ENCODE data around the gene DR1.

Gene DR1

DNA sequence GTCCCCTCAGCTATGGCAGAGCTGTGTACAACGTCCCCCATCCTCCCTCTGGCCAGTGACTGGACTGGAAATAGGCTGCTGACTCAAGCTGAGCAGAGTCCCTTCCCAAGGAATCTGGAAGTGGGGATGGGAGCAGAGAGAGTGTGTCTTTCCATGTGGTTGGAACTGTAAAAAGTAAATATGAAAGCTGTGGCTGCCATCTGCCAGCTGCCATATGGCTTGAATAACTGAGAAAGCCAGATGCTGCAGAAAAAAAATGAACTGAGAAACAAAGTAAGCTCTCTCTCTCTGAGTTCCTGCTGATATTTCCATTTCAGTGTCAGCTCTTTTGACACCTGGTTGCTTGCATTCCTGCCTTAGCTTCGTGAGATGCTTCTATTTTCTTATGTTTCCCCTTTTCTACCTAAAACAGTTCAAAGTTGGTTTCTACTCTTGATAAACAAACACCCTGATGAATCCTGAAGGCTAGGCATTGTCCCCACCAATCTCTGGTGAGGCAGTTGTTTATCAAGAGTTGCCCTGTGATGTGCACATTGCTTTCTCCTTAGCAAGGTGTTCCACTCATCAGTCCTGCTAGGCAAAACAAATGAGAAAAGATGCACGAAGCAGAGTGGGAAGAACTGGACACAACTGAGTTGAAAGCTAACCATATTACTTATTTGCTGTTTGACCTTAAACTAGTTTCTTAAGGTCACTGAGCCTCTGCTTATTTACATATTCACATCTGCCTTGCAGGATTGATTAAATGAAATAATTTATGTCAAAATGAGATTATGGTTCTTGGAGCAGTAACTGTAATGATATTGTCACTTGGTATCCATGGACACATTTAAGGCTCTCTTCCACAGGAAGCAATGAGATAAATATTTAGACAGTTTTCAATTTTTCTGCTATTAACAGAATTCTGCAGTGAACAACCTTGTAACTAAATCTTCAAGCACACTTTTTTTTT lies 16.6 kb upstream of the DR1 start:
- Mint-ChIP-seq H3K4me1 (ENCODE audit: low read depth) (no peaks in the 10 kb centered on the region), H3K27ac (no peak overlapping the region), H3K9me3 (no peaks in the 10 kb centered on the region), H3K27me3 (ENCODE audit: low read depth) (no peaks in the 10 kb centered on the region), H3K36me3 (ENCODE audit: low read depth) (peaks cover 5% of the 10 kb centered on the region), H3K4me3 (no peak overlapping the region)

DNA sequence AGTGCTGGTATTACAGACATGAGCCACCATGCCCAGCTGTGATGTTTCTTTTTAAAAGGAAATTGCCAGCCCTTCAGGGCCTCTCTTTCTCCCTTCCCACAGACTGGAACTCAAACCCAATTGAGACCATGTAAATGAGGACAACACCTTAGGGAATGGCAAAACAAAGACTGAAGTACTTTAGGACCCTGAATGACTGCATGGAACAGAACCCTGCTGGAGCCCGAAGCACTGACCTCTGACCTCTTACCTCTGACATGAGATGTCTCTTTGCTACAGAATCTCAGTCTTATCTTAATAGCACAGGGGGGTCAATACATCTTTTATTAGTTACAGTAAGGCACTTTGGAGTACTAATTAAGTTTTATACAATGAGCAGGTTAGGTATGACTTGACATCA lies 15.5 kb upstream of the DR1 start:
- H3K4me1 Mint-ChIP-seq (ENCODE audit: low read depth): no peaks in the 10 kb centered on the region
- no peaks in the 10 kb centered on the region for H3K36me3 Mint-ChIP-seq (ENCODE audit: low read depth)
- no peaks in the 10 kb centered on the region for H3K9me3 Mint-ChIP-seq
- no peaks in the 10 kb centered on the region for H3K27me3 Mint-ChIP-seq (ENCODE audit: low read depth)
- H3K4me3 Mint-ChIP-seq: no peak overlapping the region
- no peak overlapping the region for H3K27ac Mint-ChIP-seq

DNA sequence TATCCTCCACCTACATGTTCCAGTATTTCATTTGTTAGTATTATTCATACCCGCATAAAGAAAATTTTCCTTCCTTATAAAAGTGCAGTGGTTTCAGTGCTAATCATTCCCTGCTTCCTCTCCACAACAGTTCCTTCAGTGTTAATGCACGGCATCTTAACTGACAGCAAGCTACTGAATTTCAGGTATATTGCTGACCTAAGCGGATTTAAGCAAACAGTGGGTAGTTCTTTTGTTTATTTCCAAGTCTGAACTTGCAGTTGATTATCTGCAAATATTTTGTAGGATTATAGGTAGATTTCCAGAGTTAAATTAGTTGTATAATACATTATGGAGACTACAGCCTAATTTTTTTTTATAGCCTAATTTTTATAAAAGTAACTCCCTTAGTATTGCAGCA lies 15.1 kb upstream of the DR1 start:
- H3K4me3 Mint-ChIP-seq: no peak overlapping the region
- H3K27ac Mint-ChIP-seq: no peak overlapping the region
- H3K27me3 Mint-ChIP-seq (ENCODE audit: low read depth): no peaks in the 10 kb centered on the region
- no peaks in the 10 kb centered on the region for H3K36me3 Mint-ChIP-seq (ENCODE audit: low read depth)
- no peaks in the 10 kb centered on the region for H3K9me3 Mint-ChIP-seq
- no peaks in the 10 kb centered on the region for H3K4me1 Mint-ChIP-seq (ENCODE audit: low read depth)

DNA sequence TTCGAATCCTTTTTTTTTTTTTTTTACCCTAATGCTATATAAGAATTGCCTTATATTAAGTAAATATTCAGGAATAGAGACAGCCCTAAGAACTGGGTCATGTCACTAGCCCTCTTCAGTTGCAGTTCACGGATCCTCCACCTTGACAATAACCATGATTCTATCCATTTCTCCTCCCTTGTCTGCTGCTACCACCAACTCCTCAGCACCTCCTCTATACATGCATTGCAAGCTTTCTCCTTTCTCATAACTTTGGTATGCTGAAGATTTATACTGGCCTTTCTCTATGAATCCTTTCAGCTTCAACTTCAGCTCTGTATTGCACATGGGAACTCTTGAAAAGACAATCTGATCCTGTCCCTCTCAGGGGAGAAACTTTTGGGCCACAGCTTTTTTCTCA lies 14.3 kb upstream of the DR1 start:
- H3K27me3 Mint-ChIP-seq (ENCODE audit: low read depth): no peaks in the 10 kb centered on the region

DNA sequence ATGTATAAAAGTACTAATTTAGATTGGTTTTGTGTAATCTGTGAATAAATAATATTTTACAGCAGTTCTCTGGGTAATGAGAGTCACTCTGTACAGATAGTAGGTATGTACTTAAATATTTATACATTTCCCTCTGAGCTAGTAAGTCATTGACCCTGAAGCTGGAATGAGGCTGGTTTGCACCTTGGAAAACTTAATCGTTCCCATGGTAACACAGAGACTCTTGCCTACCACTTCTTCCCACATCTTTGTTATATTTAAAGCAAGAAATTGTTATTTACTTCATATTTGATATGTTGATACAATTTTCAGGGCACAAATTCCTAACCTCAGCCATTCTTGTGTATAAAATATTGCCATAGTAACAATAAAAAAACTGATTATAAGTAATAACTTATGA lies 13.3 kb upstream of the DR1 start:
- no peaks in the 10 kb centered on the region for H3K27me3 Mint-ChIP-seq (ENCODE audit: low read depth)
- no peak overlapping the region for H3K4me3 Mint-ChIP-seq
- no peaks in the 10 kb centered on the region for H3K9me3 Mint-ChIP-seq
- H3K36me3 Mint-ChIP-seq (ENCODE audit: low read depth): peaks cover 6% of the 10 kb centered on the region
- peaks cover 4% of the 10 kb centered on the region for H3K4me1 Mint-ChIP-seq (ENCODE audit: low read depth)
- H3K27ac Mint-ChIP-seq: no peak overlapping the region

More for the DNA sequence above, 14.3 kb upstream of the DR1 start:
- Mint-ChIP-seq H3K9me3 (no peaks in the 10 kb centered on the region), H3K27ac (no peak overlapping the region), H3K4me1 (ENCODE audit: low read depth) (peaks cover under 1% of the 10 kb centered on the region), H3K36me3 (ENCODE audit: low read depth) (no peaks in the 10 kb centered on the region), H3K4me3 (no peak overlapping the region)

DNA sequence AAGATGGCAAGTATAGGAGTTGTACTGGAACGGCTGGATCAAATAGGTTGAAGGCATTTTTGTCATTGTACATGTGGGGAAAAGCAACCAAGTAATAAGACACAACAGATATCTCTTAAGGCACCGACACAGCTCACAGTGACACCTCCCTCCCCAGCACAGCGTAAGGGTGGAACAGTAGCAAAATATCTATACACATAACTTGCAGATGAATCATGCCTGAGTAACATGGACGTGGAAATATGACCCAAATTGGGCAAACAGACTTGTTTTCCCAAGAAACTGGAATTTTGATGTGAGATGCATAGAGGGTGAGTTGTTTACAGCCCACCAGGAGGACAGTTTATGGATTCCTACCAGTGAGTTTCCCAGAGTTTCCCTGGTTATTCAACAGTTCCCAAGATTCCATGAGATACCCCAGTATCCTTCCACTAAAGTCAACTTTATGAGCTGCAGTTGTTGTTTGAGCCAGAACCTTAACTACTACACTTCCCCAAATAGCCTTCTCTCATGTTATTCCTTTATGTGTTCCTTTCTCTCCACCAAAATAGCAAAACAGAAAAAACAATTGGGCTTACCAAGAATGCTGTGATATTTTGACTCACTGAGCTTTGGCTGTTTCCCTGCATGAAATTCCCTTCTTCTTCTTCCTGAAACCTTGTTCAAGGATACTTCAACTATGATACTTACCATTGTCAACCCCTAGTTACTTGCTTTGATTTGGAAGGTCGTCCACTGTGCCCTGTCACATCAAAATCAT lies 7.1 kb upstream of the DR1 start:
- H3K9me3 Mint-ChIP-seq: no peaks in the 10 kb centered on the region
- H3K4me1 Mint-ChIP-seq (ENCODE audit: low read depth): peaks cover 4% of the 10 kb centered on the region
- no peak overlapping the region for H3K27ac Mint-ChIP-seq
- H3K27me3 Mint-ChIP-seq (ENCODE audit: low read depth): no peaks in the 10 kb centered on the region
- no peak overlapping the region for H3K4me3 Mint-ChIP-seq
- peaks cover 18% of the 10 kb centered on the region for H3K36me3 Mint-ChIP-seq (ENCODE audit: low read depth)

DNA sequence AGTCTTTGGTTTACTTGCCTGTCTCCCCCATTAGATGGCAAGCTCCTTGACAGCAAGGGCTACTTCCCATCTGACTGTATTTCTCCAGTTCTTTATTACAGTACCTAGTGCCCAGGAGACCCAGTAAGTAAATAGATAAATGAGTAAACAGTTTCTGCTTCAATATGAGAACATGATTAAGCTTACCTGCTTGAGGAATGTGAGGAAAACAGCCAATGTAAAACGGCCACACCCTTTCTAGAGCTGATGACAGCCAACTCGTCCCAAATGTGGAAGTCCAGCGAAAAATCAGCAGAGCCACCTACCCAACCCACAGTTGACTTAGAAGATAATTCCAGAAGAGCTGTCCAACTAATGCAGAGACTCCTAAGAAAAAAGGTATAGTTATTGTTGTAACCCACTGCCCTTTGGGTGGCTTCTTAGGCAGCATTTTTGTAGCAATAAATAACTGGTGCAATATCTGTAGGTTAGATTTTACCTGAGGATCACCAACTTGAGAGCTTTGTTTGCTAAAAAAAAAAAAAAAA lies 6.5 kb upstream of the DR1 start:
- Mint-ChIP-seq H3K27me3 (ENCODE audit: low read depth) (no peaks in the 10 kb centered on the region), H3K4me1 (ENCODE audit: low read depth) (peaks cover 4% of the 10 kb centered on the region), H3K36me3 (ENCODE audit: low read depth) (peaks cover 18% of the 10 kb centered on the region), H3K27ac (no peak overlapping the region), H3K4me3 (no peak overlapping the region), H3K9me3 (no peaks in the 10 kb centered on the region)

DNA sequence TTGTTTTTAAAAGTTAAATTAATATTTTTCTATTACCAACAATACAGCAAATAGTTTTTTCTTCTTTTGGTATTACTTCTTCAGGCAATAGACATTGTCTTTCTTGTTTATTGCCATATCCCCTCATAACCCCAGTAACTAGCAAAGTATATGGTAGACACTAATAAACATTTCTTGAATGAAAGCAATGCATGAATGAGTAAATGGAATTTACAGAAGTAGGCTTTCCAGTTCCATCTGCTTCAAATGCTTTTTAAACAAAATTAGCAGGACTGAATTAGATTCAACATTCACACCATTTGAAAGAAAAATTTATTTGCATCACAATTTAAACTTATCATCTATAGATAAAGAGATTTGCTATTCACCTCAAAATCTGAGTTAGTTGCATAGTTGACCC lies 5.6 kb upstream of the DR1 start:
- H3K4me1 Mint-ChIP-seq (ENCODE audit: low read depth): peaks cover 7% of the 10 kb centered on the region
- H3K9me3 Mint-ChIP-seq: no peaks in the 10 kb centered on the region
- H3K27ac Mint-ChIP-seq: no peak overlapping the region
- H3K36me3 Mint-ChIP-seq (ENCODE audit: low read depth): peaks cover 18% of the 10 kb centered on the region
- H3K4me3 Mint-ChIP-seq: no peak overlapping the region
- no peaks in the 10 kb centered on the region for H3K27me3 Mint-ChIP-seq (ENCODE audit: low read depth)

DNA sequence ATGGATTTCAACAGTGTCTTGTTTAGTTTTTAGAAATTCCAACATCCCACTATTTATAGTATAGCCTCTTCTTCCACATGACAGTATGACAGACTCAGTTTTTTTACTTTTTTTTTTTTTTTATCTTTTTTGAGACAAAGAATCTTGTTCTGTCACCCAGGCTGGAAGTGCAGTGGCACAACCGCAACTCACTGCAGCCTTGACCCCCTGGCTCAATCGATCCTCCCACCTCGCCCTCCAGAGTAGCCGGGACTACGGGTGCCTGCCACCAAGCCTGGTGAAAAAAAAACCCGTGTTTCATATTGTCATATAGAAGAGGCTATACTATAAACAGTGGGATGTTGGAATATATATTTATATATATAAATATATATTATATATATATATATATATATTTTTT lies 1.2 kb upstream of the DR1 start:
- H3K4me3 Mint-ChIP-seq: no peak overlapping the region
- no peaks in the 10 kb centered on the region for H3K27me3 Mint-ChIP-seq (ENCODE audit: low read depth)
- no peaks in the 10 kb centered on the region for H3K9me3 Mint-ChIP-seq
- H3K36me3 Mint-ChIP-seq (ENCODE audit: low read depth): peaks cover 21% of the 10 kb centered on the region
- peaks cover 14% of the 10 kb centered on the region for H3K4me1 Mint-ChIP-seq (ENCODE audit: low read depth)
- no peak overlapping the region for H3K27ac Mint-ChIP-seq

DNA sequence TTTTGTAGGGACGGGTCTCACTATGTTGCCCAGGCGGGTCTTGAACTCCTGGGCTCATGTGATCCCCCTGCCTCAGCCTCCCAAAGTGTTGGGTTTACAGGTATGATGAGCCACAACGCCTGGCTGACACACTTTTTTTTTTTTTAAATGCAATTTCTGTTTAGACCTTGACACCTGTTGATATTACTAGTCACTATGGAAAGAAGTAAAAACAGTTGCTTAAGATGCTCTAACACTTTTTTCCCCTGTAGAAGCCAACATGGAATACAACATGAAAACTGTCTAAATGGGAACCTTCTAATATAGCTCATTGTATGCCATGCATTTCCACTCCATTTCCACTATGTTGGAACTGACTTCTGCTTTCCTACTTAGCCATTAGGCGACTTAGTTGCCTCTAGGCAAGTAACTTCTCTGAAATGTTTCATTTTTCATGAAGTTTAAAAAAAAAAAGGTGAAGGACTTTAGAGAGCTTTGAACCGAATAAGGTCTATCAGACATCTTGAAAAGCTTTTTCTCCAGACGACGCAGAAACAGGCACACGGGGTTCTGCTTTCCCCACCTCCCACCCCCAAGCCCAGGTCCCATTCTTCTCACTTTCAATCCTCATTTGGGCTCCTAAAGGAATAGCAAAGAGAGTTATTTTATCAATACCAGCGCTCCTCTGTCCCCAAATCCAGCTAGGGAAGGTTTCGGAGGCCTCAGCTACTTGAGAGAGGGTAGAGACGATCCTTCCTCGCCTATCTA lies 648 bp upstream of the DR1 start:
- H3K27ac Mint-ChIP-seq: peak overlapping the region; percentile 95
- no peaks in the 10 kb centered on the region for H3K9me3 Mint-ChIP-seq
- no peaks in the 10 kb centered on the region for H3K27me3 Mint-ChIP-seq (ENCODE audit: low read depth)
- peak overlapping the region; percentile 99 for H3K4me3 Mint-ChIP-seq
- peaks cover 17% of the 10 kb centered on the region for H3K4me1 Mint-ChIP-seq (ENCODE audit: low read depth)
- peaks cover 24% of the 10 kb centered on the region for H3K36me3 Mint-ChIP-seq (ENCODE audit: low read depth)

DNA sequence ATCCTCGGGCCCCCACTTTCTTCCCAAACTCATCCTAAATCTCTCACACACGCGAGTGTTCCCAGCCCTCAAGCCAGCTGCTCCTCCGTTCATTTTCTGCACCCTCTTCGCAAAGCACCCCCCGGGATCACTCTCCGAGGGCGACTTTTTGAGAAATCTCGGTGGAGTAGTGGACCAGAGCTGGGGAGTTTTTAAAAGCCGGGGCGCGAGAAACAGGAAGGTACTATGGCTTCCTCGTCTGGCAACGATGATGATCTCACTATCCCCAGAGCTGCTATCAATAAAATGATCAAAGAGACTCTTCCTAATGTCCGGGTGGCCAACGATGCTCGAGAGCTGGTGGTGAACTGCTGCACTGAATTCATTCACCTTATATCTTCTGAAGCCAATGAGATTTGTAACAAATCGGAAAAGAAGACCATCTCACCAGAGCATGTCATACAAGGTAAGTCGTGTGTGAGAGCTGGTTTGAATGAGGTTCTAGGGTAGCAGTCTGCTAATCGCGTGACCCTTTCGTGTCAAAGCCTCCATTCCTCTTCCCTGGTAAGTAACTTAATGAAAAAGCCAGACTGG lies 800 bp downstream of the DR1 start:
- no peaks in the 10 kb centered on the region for H3K27me3 Mint-ChIP-seq (ENCODE audit: low read depth)

DNA sequence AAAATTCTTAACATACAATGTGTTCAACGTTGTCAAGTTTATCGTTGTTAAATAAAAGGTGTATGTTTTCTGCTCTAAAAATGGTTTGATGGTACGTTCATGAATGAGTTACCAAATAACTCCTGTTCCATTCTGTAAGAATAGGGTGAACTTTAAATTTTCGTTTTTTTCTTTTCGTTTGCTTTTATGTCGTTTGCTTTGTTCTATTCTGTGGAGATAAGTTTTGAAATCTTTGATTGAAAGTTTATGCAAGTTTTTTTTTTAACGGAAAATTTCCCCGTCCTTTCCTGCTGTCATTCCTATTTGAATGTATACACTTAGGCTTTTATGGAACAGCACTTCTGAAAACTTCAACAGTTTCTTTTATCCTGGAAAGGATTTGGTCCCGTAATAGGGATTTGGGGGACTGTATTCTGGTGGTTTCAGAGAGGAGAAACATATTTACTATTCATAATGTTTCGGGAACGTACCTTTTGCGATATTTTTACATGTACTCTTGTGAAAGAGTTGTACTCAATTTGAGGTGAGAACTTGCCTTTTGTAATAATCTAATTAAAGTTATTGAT lies 1.7 kb downstream of the DR1 start:
- Mint-ChIP-seq H3K27ac (peak overlapping the region; percentile 99), H3K36me3 (ENCODE audit: low read depth) (peaks cover 31% of the 10 kb centered on the region), H3K4me3 (peak overlapping the region; percentile 99), H3K9me3 (no peaks in the 10 kb centered on the region), H3K4me1 (ENCODE audit: low read depth) (peaks cover 29% of the 10 kb centered on the region), H3K27me3 (ENCODE audit: low read depth) (no peaks in the 10 kb centered on the region)

More for the DNA sequence above, 800 bp downstream of the DR1 start:
- H3K27ac Mint-ChIP-seq: peak overlapping the region; percentile 99
- peaks cover 27% of the 10 kb centered on the region for H3K36me3 Mint-ChIP-seq (ENCODE audit: low read depth)
- H3K4me1 Mint-ChIP-seq (ENCODE audit: low read depth): peaks cover 24% of the 10 kb centered on the region
- no peaks in the 10 kb centered on the region for H3K9me3 Mint-ChIP-seq
- peak overlapping the region; percentile 99 for H3K4me3 Mint-ChIP-seq

DNA sequence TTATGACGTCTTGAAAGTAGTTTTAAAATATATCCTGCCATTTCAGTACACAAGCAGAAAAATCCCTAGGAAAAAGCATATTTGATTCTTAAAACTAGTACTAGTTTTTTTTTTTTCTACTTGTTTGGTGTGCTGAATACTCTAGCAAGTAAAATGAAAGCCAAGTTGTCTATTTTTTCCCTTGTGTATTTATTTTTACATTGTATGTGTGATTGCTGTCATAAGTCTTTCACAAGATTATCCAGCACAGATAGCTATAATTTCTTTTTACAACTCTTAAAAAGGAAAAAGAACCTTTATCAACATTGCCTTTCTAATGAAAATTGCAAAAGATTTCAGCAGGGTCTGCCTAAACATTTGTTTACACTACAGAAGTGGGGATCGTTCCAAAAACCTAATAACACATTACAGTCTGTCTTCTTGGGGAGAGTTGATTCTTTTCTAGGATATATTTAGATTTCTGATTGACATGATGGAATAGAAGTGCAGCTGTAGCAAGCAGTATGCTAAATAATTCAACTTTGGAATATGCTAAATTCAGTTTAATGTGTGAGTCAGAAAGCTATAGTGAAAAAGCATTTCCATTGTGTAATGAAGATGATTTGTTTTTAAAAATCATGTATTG lies 2.5 kb downstream of the DR1 start:
- H3K27me3 Mint-ChIP-seq (ENCODE audit: low read depth): no peaks in the 10 kb centered on the region
- H3K27ac Mint-ChIP-seq: peak overlapping the region; percentile 36
- peak overlapping the region; percentile 99 for H3K4me3 Mint-ChIP-seq
- peaks cover 34% of the 10 kb centered on the region for H3K4me1 Mint-ChIP-seq (ENCODE audit: low read depth)
- no peaks in the 10 kb centered on the region for H3K9me3 Mint-ChIP-seq
- H3K36me3 Mint-ChIP-seq (ENCODE audit: low read depth): peaks cover 32% of the 10 kb centered on the region
